ENCODE measurements around the gene AKAP13.

DNA sequence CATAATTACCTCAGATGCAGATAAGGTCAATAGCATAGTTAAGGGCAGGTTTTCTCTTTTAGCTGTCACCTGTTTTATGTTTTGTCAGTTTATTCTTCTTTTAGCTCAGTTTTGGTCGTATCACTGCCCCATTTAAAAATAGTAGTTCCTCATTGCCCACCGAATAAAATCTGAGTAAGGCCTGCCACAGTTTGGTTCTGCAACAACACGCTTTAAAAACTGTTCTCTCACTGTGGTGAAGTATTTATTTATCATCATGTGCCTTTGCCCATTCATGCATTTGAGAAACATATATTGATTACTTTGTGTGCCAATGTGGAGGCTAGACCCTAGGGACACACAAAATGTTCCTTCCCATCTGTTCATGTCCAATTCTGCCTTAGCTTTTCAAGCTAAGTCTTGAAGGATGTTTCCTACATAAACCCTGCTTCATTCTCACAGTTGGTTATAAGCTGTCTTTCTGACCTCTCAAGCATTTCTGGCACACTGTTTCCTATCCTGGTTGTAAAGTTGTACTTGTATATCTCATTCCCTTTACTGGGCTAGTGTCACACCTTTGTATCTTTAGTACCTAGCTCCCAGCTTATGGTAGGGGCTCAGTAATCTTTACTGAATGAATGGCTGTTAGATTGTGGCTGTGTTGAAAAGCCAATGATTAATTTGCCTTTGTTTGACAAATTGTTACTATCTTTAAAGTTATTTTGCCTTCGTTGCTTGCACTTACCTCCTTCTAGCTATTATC is 23.9 kb downstream of the AKAP13 start:
- TF ChIP-seq, protein P1, sequence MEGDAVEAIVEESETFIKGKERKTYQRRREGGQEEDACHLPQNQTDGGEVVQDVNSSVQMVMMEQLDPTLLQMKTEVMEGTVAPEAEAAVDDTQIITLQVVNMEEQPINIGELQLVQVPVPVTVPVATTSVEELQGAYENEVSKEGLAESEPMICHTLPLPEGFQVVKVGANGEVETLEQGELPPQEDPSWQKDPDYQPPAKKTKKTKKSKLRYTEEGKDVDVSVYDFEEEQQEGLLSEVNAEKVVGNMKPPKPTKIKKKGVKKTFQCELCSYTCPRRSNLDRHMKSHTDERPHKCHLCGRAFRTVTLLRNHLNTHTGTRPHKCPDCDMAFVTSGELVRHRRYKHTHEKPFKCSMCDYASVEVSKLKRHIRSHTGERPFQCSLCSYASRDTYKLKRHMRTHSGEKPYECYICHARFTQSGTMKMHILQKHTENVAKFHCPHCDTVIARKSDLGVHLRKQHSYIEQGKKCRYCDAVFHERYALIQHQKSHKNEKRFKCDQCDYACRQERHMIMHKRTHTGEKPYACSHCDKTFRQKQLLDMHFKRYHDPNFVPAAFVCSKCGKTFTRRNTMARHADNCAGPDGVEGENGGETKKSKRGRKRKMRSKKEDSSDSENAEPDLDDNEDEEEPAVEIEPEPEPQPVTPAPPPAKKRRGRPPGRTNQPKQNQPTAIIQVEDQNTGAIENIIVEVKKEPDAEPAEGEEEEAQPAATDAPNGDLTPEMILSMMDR (IDR thresholded peaks at IDR 0.05), result no peak
- no peak for TF ChIP-seq POLR2A (IDR thresholded peaks at IDR 0.05)
